KMS-11 (cell line): ENCODE data around the gene UGT1A10.

Experiments used
- H2AFZ ChIP-seq: fragments of 200-600 bp; sonication (generic); 2 replicates; pipeline ENCODE4 v1.6.1; 2016; ENCODE audit warnings: antibody characterized with exemption, mixed run types, low read depth
- H3K27ac ChIP-seq: fragments of 200-600 bp; sonication (generic); 2 replicates; pipeline ENCODE4 v1.6.1; 2016; ENCODE audit warnings: mild to moderate bottlenecking, mixed run types
- H3K27me3 ChIP-seq: fragments of 200-600 bp; sonication (generic); 2 replicates; pipeline ENCODE4 v1.6.1; 2017; ENCODE audit warnings: mild to moderate bottlenecking, low read depth, mixed run types, moderate library complexity; ENCODE audit not compliant: insufficient read depth
- H3K36me3 ChIP-seq: fragments of 200-600 bp; sonication (generic); 2 replicates; pipeline ENCODE4 v1.6.1; 2017; ENCODE audit warnings: mild to moderate bottlenecking, mixed run types; ENCODE audit not compliant: insufficient read depth
- H3K4me1 ChIP-seq: fragments of 200-600 bp; sonication (generic); 2 replicates; pipeline ENCODE4 v1.6.1; 2016; ENCODE audit warnings: mild to moderate bottlenecking, low read depth, mixed run types; ENCODE audit not compliant: poor library complexity, severe bottlenecking
- H3K4me2 ChIP-seq: fragments of 200-600 bp; sonication (generic); 2 replicates; pipeline ENCODE4 v1.7.0; 2016; ENCODE audit warnings: mild to moderate bottlenecking, mixed run types
- H3K4me3 ChIP-seq: fragments of 200-600 bp; sonication (generic); IDR thresholded peaks from 2 replicates; pipeline ENCODE4 v1.6.1; 2017; ENCODE audit warnings: low read depth, low read length, mixed read lengths; ENCODE audit not compliant: insufficient read depth
- H3K79me2 ChIP-seq: fragments of 200-600 bp; sonication (generic); 2 replicates; pipeline ENCODE4 v1.6.1; 2016; ENCODE audit warnings: low read depth, mixed run types; ENCODE audit not compliant: insufficient read depth
- H3K9ac ChIP-seq: fragments of 200-600 bp; sonication (generic); 2 replicates; pipeline ENCODE4 v1.6.1; 2016; ENCODE audit warnings: mild to moderate bottlenecking, mixed run types
- H4K20me1 ChIP-seq: fragments of 200-600 bp; sonication (generic); 2 replicates; pipeline ENCODE4 v1.6.1; 2016; ENCODE audit warnings: mild to moderate bottlenecking, mixed run types; ENCODE audit not compliant: insufficient read depth
- TF ChIP-seq, protein P1 (sequence below): fragments of 200-600 bp; sonication (generic); conservative IDR thresholded peaks from 2 replicates; pipeline ENCODE4 v1.6.1; 2017; ENCODE audit warnings: low read depth, mild to moderate bottlenecking, antibody characterized with exemption, low read length, moderate library complexity, mixed read lengths

UGT1A10 gene

DNA sequence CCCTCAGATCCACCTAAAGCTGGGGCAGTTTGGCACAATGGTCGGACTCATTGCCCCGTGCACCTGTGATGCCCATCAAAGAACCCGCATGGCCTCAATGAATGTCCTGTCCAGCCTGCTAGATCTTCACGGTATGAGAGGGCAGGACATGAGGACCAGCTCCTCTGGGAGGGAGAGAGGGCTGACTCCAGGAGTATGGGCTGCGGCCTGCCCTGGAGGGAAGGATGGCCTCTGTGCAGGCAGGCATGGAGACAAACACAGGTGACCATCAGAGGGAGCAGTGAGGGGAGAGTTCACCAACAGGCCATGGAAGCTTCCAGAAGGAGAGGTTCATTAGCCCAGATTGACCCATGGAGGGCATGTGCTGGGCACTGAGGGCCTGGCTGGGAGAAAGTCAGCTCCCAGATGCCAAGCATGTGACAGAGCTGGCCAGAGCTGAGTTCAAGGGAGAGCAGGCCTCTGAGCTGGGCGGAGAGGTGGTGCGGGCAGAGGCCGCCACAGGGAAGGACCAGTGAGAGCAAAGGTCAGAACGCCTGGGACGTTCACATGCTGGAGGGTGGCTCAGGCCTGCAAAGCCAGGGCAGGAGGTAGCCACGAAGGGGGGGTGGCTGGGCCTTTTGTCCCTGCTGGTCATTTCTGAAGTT is 181.9 kb downstream of the UGT1A10 start:
- H3K4me3 ChIP-seq: no peak overlapping the region
- no peaks in the 10 kb centered on the region for H3K79me2 ChIP-seq
- no peak overlapping the region for H3K9ac ChIP-seq
- H2AFZ ChIP-seq: no peak overlapping the region
- no peaks in the 10 kb centered on the region for H4K20me1 ChIP-seq
- TF ChIP-seq, protein P1, sequence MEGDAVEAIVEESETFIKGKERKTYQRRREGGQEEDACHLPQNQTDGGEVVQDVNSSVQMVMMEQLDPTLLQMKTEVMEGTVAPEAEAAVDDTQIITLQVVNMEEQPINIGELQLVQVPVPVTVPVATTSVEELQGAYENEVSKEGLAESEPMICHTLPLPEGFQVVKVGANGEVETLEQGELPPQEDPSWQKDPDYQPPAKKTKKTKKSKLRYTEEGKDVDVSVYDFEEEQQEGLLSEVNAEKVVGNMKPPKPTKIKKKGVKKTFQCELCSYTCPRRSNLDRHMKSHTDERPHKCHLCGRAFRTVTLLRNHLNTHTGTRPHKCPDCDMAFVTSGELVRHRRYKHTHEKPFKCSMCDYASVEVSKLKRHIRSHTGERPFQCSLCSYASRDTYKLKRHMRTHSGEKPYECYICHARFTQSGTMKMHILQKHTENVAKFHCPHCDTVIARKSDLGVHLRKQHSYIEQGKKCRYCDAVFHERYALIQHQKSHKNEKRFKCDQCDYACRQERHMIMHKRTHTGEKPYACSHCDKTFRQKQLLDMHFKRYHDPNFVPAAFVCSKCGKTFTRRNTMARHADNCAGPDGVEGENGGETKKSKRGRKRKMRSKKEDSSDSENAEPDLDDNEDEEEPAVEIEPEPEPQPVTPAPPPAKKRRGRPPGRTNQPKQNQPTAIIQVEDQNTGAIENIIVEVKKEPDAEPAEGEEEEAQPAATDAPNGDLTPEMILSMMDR: no peak
- H3K27ac ChIP-seq: no peak overlapping the region
- H3K27me3 ChIP-seq: no peaks in the 10 kb centered on the region
- no peaks in the 10 kb centered on the region for H3K36me3 ChIP-seq
- H3K4me1 ChIP-seq: no peaks in the 10 kb centered on the region
- no peak overlapping the region for H3K4me2 ChIP-seq

DNA sequence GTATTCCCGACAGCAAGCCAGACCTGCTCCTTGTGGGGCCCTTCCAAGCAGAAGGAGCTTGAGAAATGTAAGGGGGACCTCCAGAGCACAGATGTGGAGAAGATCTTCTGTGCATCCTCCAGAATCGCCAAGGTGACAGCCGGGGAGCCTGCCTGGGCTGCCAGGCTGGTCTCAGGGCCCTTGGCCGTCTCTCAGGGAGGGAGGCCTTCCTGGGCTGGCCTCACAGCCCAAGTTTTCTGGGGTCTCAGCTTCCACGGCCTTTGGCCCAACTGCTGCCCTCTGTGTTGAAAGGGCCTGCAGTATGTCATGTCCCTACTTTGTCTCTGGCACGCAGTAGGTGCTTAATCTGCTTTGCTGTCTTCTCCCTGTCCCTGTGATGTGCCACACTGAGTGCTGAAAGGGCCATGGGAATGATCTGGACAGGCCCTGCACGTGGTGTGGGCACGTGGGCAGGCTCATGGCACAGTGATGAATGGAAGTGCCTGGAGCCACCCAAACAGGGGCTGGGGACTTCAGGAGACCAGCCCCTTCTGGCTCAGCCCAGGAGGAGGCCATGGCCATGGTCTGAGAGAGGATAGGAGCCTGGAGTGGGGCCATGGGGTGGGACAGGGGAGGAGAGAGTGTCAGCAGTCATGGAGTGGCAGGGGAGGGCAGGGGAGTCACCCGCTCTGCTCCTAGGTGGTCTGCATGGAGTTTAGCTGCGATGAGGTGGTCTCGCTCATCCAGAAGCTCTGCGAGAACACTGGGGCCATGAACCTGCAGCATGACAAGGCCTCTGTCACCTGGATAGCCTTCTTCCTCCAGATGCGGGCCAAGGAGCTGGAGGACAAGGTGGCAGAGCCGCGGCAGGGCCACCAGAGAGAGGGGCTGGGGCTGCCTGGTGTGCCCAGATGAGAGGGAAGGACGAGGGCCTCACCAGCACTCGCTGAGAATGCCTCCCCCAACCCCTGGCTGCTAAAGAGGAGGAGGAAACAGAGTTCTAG is 182.7 kb downstream of the UGT1A10 start:
- Histone ChIP-seq H3K4me1 (no peaks in the 10 kb centered on the region), H3K27me3 (no peaks in the 10 kb centered on the region), H3K36me3 (no peaks in the 10 kb centered on the region), H2AFZ (no peak overlapping the region), H3K4me3 (no peak overlapping the region), H3K79me2 (no peaks in the 10 kb centered on the region), H4K20me1 (no peaks in the 10 kb centered on the region), H3K9ac (no peak overlapping the region), H3K27ac (no peak overlapping the region), H3K4me2 (no peak overlapping the region)
- TF ChIP-seq, protein P1: no peak

DNA sequence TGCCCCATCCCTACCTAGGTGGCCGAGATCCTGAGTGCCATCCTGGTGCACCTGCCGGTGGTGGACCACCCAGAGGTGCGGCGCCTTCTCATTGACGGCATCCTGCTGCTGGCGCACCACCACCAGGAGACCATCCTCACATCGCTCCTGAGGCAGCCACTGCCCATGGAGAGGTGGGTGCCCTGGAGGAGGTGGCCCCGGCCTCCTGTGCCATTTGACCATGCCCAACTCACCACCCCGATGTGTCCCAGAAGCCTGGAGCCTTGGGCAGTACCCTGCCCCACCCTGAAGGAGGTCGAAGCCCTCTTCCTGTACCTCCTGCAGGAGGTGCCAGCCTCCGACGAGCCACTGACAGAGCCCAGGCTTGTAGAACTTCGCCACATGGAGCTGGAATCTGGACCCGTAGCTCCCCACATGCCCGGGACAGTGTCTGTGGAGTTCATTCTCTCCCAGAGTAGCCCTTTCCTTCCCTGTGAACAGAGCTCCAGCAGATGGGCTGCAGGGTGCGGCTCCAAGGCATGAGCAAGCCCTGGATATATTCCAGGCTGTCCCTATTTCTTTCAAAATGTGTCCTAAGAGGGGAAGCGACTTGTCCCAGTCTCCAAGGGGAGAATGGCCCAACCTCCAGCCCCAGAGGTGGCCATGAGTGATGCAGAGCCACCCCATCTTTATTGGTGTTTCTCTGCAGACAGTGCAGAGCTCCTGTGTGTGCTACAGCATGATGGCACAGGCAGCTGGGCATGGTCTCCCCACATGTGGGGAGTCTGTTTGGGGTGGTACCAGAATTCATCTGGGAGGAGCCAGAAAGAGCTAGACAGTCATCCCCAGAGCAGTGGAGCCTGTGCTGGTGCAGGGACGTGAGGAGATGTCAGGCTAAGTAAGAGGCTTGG is 183.9 kb downstream of the UGT1A10 start:
- Histone ChIP-seq H3K4me3 (no peak overlapping the region), H3K79me2 (no peaks in the 10 kb centered on the region), H3K4me1 (no peaks in the 10 kb centered on the region), H3K27me3 (no peaks in the 10 kb centered on the region), H3K4me2 (no peak overlapping the region), H3K36me3 (no peaks in the 10 kb centered on the region), H4K20me1 (no peaks in the 10 kb centered on the region), H3K27ac (no peak overlapping the region), H3K9ac (no peak overlapping the region), H2AFZ (no peak overlapping the region)
- TF ChIP-seq, protein P1: no peak

DNA sequence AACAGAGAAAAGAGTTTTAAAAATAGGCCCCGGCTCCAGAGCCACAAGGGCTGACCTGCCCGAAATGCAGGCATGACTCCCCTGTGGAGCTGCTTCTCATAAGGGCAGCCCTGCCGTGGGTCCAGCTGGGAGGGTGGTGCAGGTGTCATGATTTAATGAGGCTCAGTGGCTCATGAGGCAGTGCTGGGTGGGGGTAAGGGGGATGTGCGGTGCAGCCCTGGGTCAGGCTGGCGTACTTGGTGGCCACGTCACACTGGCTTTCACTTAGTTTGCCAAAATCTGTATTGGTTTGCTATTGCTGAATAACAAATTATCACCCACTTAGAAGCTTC is 184.5 kb downstream of the UGT1A10 start:
- Histone ChIP-seq H3K4me3 (no peak overlapping the region), H2AFZ (no peak overlapping the region), H3K4me2 (no peak overlapping the region), H3K4me1 (no peaks in the 10 kb centered on the region), H3K27ac (no peak overlapping the region), H4K20me1 (no peaks in the 10 kb centered on the region), H3K36me3 (no peaks in the 10 kb centered on the region), H3K79me2 (no peaks in the 10 kb centered on the region), H3K27me3 (no peaks in the 10 kb centered on the region), H3K9ac (no peak overlapping the region)
- TF ChIP-seq, protein P1: no peak
